ENCODE data around the gene CLIP3. TPM values are rescaled to one million over a fixed set of nuclear protein-coding genes. Genes with fewer than 3 reads are reported as not detected.

The CLIP3 gene
- total RNA-seq, 1 experiment from 2014 or later = 0.34 TPM

DNA sequence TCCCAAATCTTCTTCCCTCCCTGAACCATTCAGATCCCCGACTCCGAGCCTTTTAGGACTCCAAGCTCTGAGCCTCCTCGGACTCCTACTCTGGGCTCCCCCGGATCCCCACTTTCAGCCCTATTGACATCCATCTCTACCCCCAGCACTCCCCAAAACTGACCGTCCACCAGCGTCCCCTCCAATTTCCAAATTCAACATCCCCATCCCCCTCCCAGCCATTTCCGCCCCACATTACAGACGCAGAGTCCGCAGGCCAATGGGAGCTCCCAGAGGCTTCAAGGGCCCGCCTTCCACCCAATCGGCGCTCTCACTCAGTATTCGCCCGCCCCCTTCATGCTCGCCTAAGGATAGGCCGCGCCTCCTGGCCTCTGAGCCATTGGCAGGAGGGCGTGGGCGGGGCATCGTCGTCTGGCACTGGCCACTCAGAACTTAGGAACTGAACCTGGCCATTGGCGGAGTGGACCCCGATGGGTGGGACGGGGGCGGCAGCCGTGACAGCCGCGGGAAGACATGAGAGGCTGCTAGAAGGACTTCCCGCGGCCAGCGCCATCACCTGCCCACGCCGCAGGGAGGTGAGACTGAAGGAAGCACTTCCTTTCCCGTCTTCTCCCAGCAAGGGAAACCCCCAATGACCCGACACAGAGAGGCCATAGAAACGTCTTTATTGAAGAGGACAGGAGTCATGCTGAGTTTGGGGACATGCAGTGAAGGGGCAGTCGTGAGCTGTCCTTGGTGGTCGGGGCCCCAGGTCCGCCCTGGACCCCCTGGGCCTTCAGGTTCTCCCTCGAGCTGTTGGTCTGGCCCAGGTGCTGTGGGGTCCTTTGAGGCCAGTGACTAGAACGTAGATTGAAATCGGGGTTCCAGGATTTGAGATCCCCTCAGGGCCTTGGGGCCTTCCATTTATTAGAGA lies 18.4 kb downstream of the CLIP3 start, which contains the start of gene ALKBH6:
Gene ALKBH6 (minus strand): TSS at position 202 of the 913 bp plus-strand sequence. CDS start 816 bp downstream, outside the sequence.
- in situ Hi-C loops (cut with HindIII; ENCODE audit: low pct_unique_long_range_greater_than_20kb, low sequenced_read_pairs) = no loop called here
- peak; percentile 99 for DNase-seq (ENCODE audit: low read depth, low spot score)

DNA sequence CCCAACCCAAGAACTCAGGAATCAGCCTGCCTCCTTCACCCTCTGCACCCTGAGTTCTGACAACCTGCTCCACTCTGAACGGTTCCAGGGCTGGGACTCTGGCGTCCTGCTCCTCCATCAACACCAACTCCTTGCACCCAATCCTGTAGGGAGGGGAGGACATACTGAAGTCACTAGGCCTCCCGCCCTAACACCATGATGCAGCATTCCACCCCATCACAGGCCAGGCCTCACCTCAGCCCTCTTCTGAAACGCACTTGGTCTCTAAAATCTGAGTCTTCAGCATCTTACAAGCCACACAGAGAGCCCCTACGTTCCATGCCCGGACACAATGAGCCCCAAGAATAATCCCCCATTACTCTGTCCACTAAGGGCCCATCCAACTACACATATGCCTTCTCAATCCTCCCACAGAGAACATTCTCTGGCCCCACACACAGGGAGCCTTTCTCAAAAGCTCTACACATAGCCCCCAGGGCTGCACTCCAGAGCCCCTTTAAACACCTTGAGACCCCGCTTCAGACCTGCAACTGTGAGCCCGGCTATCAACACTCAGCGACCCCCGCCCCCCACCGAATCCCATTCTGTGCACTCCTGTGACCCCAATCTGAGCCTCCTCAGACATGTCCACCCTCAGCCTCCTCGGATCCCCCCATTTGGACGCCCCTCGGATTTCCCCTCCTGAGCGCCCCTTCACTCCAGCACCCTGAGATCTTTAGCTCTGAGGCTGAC lies 19.2 kb downstream of the CLIP3 start:
- DNase-seq (ENCODE audit: low read depth, low spot score) = no peak
- in situ Hi-C loops (cut with HindIII; ENCODE audit: low pct_unique_long_range_greater_than_20kb, low sequenced_read_pairs) = no loop called here

DNA sequence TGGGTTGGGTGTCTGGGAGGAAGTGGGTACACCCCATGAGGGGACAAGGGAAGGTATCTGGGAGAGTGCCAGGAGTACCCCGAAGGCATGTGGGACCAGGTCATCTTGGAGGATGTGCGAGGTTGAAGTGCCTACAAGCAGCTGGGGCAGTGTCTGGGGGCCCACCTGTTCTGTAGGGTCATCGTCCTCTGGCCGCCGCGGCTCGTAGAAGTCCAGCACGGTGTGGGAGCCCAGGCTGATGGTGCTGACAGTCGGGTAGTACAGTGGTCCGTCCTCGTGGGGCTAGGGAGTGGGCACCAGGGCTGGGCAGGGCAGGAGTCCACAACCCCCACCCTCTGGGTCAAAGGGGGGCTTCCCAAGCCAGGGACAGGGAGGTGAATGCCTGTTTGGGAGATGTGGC lies 22.3 kb downstream of the CLIP3 start:
- DNase-seq (ENCODE audit: low read depth, low spot score) = no peak
- in situ Hi-C loops (cut with HindIII; ENCODE audit: low pct_unique_long_range_greater_than_20kb, low sequenced_read_pairs) = no loop called here

DNA sequence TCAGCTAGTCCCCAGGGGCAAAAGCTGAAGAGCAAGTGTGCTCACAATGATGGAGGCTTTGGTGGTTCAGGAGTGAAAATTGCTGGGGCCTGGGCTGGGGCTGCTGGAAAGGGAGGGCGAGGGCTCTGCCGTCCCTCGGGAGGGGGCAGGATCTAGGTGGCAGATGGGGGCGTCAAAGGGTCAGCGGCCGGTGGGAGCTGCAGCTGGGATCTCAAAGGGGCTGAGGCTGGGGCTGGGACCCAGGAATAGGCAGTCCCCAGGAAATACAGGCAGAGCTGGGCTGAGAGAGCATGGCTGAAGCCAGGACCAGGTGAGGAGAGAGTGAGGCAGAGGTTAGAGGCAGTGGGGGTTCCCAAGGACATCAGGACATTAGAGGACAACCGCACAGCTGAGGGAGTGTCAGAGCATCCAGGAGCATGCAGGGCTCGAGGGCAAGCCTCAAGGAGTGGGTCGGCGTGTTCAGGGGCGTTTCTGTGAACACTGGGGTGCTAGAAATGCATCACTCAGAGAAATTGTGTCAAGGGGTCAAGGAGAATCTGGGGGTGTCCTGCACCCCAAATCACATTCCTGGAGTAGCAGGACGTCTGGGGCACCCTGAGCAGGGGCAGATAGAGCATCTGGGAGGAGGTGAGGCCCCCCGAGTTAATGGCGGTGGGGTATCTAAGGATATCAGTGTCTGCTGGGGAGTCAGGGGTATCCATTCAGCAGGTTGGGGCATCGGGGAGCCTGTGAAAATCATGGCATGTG lies 22.9 kb downstream of the CLIP3 start:
- no peak for DNase-seq (ENCODE audit: low read depth, low spot score)
- in situ Hi-C loops (cut with HindIII; ENCODE audit: low pct_unique_long_range_greater_than_20kb, low sequenced_read_pairs) = no loop called here

DNA sequence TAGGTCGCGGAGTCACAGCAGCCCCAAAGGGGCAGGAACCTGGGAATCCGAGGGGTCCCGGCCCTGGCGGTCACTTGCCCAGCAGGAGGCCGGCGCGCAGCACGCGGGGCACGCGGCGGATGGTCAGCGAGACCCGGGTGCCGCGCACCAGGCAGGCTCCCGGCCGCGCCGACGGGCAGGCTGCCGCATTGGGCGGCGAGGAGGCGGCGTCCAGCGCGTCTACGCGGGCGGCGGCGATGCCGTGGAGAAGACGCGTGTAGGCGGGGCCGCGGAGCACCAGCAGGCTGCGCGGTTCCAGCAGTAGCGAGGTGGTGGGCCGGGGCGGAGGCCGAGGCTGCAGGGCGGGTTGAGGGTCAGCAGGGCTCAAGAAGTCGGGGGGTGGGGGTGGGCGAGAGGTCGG lies 23.5 kb downstream of the CLIP3 start:
- in situ Hi-C loops (cut with HindIII; ENCODE audit: low pct_unique_long_range_greater_than_20kb, low sequenced_read_pairs) = no loop called here
- DNase-seq (ENCODE audit: low read depth, low spot score) = peak; percentile 36

DNA sequence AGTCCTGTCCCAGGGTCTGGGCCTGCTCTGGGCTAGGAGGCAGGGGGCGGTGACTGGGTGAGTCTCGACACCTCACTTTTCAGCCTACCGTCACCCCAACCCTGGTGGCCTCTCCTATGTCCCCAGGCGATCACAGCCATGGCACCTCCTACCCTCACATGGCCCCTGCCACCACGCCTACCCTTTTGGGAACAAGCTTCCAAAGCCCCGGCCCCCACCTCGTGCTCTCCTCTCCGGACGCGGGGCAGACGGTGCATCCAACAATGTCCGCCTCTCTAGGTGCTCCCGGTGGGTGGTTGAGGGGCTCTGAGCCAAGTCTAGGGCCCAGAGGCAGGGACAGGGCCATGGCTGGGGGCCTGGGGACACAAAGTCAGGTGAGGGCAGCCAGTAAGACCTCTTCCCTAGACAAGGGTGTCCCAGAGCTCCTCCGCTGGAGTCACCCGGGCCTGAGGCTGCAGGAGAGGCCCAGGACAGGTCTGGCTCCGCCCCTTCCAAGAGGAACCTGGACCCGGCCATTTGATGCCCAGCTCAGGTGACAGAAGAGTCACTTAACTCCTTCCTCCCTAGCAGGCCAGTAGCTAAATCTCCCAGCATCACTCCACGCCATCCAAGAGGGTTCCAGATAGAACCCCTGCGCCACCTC lies 24.2 kb downstream of the CLIP3 start, which contains the start of gene SYNE4:
Gene SYNE4 (minus strand): TSS at position 478 of the 643 bp plus-strand sequence. CDS start 132 bp downstream, at position 346.
- in situ Hi-C loops (cut with HindIII; ENCODE audit: low pct_unique_long_range_greater_than_20kb, low sequenced_read_pairs) = no loop called here
- no peak for DNase-seq (ENCODE audit: low read depth, low spot score)

DNA sequence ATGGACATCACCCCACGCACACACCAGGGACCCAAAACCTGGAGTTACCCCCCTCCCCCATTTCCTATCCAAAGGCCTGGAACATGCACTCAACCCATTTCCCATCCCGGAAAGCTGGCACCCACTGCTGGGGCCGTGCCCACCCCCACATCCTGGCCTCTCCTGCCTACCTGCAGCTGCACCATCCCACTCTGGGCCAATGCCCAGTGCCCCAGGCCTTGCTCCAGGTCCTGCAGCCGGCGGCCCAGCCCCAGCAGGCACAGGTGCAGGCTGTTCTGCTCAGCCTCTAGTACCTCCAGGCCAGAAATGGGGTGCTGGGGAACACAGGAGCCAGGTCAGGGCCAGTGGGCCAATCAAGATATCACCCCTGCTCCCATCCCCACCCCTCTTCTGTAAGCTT lies 25.7 kb downstream of the CLIP3 start:
- in situ Hi-C loops (cut with HindIII; ENCODE audit: low pct_unique_long_range_greater_than_20kb, low sequenced_read_pairs) = no loop called here
- no peak for DNase-seq (ENCODE audit: low read depth, low spot score)

DNA sequence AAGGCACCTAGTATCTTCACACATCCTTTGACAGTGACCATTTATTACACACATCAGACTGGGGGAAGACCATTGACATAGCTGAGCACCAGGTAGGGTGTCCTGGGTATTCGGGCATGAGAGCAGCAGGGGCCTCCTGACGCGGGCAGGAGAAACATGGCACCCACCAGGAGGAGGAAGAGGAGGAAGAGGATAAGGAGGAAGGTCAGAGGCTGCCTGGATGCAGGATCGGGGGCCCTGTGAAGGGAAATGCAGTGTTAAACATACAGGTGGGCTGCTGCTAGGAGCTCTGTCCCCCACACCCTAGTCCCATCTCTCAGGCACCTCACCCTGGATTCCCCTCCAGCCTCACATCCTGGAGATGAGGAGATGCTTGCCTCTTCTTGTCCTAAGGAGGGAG lies 29.4 kb downstream of the CLIP3 start:
- in situ Hi-C loops (cut with HindIII; ENCODE audit: low pct_unique_long_range_greater_than_20kb, low sequenced_read_pairs) = no loop called here
- DNase-seq (ENCODE audit: low read depth, low spot score) = no peak

DNA sequence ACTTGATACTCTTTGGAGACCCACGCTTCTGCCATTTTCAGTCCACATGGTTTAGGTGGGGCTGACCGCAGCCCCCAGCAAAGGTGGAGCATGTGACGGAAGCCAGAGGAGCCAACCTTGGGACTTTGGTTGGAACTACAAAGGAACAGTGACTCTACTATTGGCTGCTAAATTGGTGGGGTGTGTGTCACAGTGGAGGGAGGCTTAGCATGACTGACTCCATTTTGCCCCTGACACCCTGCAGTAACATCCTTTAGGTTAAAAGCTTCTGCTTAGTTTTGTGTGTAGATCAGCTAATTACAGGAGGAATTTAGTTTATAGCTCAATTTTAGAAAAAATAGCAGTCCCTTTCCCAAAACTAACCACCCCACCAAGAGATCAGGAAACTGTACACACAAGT lies 31.1 kb downstream of the CLIP3 start:
- DNase-seq (ENCODE audit: low read depth, low spot score) = no peak
- in situ Hi-C loops (cut with HindIII; ENCODE audit: low pct_unique_long_range_greater_than_20kb, low sequenced_read_pairs) = no loop called here

DNA sequence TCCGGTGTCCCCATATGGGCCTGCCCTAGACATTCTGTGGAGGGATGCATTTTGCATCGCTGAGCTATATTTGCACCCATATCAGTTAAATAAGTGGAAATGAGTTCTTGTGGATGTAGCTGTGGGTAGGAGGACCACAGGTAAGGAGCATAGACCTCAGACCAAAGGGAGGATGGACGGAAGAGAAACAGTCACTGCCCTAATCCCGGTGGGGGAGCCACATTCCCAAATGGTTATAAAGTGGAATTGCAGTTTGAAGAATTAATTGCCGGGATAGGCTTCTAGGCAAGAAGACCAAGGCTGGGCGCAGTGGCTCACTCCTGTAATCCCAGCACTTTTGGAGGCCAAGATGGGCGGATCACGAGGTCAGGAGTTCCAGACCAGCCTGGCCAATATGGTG lies 35.9 kb downstream of the CLIP3 start:
- DNase-seq (ENCODE audit: low read depth, low spot score) = no peak
- in situ Hi-C loops (cut with HindIII; ENCODE audit: low pct_unique_long_range_greater_than_20kb, low sequenced_read_pairs) = no loop called here

DNA sequence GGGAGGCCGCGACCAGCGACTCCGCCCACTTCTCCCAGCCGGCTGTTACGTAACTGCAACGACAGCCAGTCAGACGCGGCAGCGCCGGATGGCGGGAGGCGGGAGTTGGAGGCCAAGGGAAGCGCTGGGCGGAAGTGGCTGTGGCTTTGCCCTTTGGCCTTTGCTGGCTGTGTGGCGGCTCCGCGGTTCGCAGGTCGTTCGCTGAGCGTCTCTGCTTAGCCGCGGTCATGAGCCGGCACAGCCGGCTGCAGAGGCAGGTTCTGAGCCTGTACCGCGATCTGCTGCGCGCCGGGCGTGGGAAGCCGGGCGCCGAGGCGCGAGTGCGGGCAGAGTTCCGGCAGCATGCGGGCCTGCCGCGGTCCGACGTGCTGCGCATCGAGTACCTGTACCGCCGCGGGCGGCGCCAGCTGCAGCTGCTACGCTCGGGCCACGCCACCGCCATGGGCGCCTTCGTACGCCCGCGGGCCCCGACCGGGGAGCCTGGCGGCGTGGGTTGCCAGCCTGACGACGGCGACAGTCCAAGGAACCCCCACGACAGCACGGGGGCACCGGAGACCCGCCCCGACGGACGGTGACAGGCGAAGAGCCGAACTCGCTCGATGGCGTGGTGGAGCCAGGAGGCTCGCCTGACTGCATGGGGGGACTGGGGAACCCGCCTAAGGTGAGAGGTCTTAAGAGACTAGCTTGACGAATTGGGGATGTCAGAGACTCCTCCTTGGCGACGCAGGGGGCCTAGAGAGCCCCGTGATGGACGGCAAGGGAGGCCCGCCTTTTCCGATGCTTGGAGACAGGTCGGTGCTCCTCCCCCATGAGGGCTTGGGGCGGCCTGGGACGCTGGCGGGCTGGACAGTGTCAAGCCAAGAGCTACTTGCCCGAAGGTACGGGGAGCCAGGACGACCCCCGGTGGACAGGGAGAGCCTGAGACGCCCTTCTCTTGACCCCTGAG lies 37.4 kb downstream of the CLIP3 start, which contains the start of gene SDHAF1:
Gene SDHAF1 (plus strand): TSS at position 141 of the 946 bp plus-strand sequence. CDS start 87 bp downstream, at position 228.
- DNase-seq (ENCODE audit: low read depth, low spot score) = peak; percentile 93
- in situ Hi-C loops (cut with HindIII; ENCODE audit: low pct_unique_long_range_greater_than_20kb, low sequenced_read_pairs) = no loop called here

DNA sequence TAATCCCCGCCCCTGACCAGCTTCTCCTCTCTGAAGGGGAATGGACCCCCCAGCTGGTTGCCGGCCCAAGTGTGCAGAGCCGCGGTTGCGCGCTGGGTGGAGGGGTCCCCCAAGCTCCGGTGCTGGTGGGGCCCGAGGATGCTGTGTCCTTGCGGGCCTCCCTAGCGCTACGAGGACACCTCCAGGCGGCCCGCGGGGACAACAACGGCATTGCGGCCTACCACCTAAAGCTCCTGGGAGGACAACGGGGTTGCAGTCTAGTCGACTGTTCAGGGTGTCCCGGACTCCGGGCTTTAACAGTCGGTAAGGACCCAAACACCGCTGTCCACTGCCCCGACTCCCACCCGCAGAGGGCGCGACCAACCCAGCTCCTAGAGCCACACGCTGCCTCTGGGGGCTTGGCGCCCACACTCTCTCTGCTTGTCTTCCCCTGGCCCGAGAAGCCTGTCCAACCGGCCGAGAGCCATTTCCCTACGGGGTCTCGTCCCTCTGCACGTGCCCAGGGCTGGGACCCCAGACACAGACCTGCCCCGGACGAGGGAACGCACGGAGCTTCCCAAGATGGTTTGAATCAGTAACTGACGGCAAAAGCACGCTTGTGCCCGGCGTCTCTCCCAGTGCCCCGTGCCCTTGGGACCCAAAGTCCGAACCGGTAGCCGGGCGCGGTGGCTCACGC lies 38.6 kb downstream of the CLIP3 start:
- DNase-seq (ENCODE audit: low read depth, low spot score) = no peak
- in situ Hi-C loops (cut with HindIII; ENCODE audit: low pct_unique_long_range_greater_than_20kb, low sequenced_read_pairs) = no loop called here

DNA sequence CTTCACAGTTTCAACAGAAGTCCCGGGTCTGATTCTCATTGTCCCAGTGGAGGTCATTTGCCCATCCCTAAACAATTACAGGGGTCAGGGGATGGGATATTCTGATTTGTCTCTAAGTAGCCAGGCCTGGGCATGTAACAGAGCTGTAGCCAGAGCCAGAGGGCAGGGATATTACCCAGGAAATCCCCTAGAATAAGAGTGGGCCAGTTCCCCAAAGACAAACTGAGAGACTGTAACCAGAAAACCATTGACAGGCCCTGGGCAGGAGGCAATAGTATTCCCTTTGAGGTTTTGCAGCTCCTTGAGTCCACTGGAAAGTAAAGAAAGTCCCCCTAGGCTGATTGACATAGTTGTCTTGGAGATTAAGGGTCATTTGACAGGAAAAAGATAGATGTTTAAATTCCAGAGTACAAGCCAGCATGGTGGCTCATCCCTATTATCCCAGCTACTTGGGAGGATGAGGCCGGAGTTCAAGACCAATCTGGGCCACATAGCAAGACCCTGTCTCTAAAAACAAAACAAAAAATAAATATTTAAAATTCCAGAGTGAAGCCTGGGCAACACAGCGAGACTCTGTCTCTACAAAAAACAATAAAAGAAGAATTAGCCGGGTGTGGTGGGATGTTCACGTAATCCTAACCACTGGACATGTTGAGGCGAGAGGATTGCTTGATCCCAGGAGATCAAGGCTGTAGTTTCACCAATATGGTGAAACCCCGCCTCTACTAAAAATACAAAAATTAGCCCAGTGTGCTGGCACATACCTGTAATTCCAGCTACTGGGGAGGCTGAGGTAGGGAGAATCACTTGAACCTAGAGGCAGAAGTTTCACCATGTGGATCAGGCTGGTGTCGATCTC lies 39.5 kb downstream of the CLIP3 start:
- in situ Hi-C loops (cut with HindIII; ENCODE audit: low pct_unique_long_range_greater_than_20kb, low sequenced_read_pairs) = no loop called here
- DNase-seq (ENCODE audit: low read depth, low spot score) = no peak

DNA sequence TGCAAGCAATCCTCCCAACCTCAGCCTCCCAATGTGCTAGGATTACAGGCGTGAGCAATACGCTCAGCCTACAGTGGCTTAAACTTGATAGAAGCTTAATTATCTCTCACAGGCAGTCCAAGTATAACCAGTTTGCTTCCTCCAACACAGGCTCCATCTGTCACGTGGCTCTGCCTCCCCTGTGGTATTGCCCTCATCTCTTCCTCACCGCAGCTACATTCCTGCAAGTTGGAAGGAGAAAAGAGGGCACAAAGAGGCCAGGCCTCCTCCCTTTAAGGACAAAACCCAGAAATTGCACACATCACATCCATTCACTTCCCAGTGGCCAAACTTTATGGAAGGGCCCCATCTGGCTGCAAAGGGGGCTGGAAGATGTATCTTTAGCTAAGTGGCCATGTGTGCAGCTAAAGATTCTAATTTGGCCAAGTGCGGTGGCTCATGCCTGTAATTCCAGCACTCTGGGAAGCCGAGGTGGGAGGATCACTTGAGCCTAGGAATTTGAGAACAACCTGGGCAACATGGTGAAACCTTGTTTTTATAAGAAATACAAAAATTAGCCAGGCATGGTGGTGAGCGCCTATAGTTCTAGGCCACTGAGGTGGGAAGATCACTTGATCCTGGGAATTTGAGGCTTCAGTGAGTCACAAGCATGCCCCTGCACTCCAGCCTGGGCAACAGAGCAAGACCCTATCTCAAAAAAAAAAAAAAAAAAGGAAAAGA lies 40.8 kb downstream of the CLIP3 start:
- no peak for DNase-seq (ENCODE audit: low read depth, low spot score)
- in situ Hi-C loops (cut with HindIII; ENCODE audit: low pct_unique_long_range_greater_than_20kb, low sequenced_read_pairs) = no loop called here
